DLD1 (cell line): Measurements from ENCODE around the gene KIAA1958.
"Not testable (repeated sequence)": the region's sequence is repeated elsewhere in the genome, so short reads cannot be mapped to it uniquely, and the experiment has no call there.

ENCODE experiments used
- in situ Hi-C: cut with HindIII; loops from 2 replicates; pipeline ENCODE4 v1.10.0; 2017; ENCODE audit warnings: low sequenced_read_pairs

The KIAA1958 gene

GRCh38 chr9:112586599-112587155 is 100.0 kb downstream of the KIAA1958 start:
- in situ Hi-C loops: no loop called here

GRCh38 chr9:112591875-112592274 is 105.2 kb downstream of the KIAA1958 start:
- in situ Hi-C loops: not testable (repeated sequence)

GRCh38 chr9:112599732-112600131 is 113.1 kb downstream of the KIAA1958 start:
- in situ Hi-C loops: no loop called here

GRCh38 chr9:112601636-112602035 is 115.0 kb downstream of the KIAA1958 start:
- in situ Hi-C loops: no loop called here

GRCh38 chr9:112604790-112605189 is 118.2 kb downstream of the KIAA1958 start:
- in situ Hi-C loops: no loop called here

GRCh38 chr9:112605518-112605917 is 118.9 kb downstream of the KIAA1958 start:
- in situ Hi-C loops: no loop called here

GRCh38 chr9:112605963-112606699 is 119.5 kb downstream of the KIAA1958 start:
- in situ Hi-C loops: no loop called here

GRCh38 chr9:112608851-112609250 is 122.2 kb downstream of the KIAA1958 start:
- in situ Hi-C loops: no loop called here

- in situ Hi-C loops: no loop called here
Measured at GRCh38 chr9:112615584-112616266, 129.1 kb downstream of the KIAA1958 start.

GRCh38 chr9:112617371-112617770 is 130.7 kb downstream of the KIAA1958 start:
- in situ Hi-C loops: no loop called here

GRCh38 chr9:112618385-112619009 is 131.9 kb downstream of the KIAA1958 start:
- in situ Hi-C loops: no loop called here

GRCh38 chr9:112620388-112620787 is 133.8 kb downstream of the KIAA1958 start:
- in situ Hi-C loops: no loop called here

- in situ Hi-C loops: no loop called here
Measured at GRCh38 chr9:112621018-112621655, 134.5 kb downstream of the KIAA1958 start.

GRCh38 chr9:112623198-112623597 is 136.6 kb downstream of the KIAA1958 start:
- in situ Hi-C loops: no loop called here

GRCh38 chr9:112624711-112625707 is 138.4 kb downstream of the KIAA1958 start:
- in situ Hi-C loops: no loop called here

GRCh38 chr9:112629671-112630485 is 143.3 kb downstream of the KIAA1958 start:
- in situ Hi-C loops: no loop called here

GRCh38 chr9:112631313-112632070 is 144.9 kb downstream of the KIAA1958 start:
- in situ Hi-C loops: no loop called here

- in situ Hi-C loops: no loop called here
Measured at GRCh38 chr9:112640311-112640710, 153.7 kb downstream of the KIAA1958 start.
